ENCODE measurements around the gene CFAP43. TPM values are rescaled to one million over a fixed set of nuclear protein-coding genes. Genes with fewer than 3 reads are reported as not detected.

The CFAP43 gene, protein sequence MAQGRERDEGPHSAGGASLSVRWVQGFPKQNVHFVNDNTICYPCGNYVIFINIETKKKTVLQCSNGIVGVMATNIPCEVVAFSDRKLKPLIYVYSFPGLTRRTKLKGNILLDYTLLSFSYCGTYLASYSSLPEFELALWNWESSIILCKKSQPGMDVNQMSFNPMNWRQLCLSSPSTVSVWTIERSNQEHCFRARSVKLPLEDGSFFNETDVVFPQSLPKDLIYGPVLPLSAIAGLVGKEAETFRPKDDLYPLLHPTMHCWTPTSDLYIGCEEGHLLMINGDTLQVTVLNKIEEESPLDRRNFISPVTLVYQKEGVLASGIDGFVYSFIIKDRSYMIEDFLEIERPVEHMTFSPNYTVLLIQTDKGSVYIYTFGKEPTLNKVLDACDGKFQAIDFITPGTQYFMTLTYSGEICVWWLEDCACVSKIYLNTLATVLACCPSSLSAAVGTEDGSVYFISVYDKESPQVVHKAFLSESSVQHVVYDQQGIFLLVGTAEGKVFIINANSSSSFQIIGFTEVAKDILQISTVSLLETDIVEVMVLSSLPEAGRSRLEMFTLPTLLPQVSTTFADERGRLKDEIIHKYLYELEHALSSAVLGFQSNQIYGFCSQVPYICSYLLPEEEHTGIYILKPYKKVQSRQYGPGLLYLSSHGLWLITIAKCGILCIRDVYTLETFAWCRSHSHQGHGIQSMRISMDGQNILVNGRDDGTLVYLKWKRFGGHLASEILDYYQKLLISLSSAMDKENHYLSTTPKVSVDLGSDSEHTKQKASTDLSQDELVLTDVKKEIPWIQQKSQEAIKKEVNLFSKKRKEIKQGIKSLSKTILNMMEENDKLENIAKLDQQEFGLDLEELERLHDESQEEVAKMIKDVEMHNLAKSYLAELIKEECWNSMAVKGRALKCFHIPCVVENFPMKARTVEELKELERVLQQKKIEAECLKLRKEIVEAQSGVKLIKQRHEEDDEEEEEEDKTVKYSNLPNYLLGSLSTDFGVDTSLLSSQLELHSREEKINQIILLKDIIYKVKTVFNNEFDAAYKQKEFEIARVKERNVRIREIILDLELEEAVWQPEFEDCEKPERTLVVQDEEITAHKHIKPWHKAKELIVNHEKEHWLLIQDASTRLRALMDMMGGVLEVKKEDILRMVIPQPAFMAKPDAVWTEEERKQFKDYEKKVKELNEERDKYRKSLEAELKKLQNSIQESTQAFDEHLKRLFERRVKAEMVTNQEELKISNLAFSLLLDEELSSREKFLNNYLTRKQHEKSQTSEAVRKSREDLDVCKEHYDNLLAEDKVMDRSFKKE (N-terminal part only)
- total RNA-seq, result under 1 TPM in 1 of 4 donors, not detected in 3; 0.04 TPM
- polyA plus RNA-seq, result under 1 TPM in 2 of 3 donors, not detected in 1; 0.11 to 0.44 TPM
- long read RNA-seq, donor 1, result 0 reads
- long read RNA-seq, donor 2, result 0 reads

DNA sequence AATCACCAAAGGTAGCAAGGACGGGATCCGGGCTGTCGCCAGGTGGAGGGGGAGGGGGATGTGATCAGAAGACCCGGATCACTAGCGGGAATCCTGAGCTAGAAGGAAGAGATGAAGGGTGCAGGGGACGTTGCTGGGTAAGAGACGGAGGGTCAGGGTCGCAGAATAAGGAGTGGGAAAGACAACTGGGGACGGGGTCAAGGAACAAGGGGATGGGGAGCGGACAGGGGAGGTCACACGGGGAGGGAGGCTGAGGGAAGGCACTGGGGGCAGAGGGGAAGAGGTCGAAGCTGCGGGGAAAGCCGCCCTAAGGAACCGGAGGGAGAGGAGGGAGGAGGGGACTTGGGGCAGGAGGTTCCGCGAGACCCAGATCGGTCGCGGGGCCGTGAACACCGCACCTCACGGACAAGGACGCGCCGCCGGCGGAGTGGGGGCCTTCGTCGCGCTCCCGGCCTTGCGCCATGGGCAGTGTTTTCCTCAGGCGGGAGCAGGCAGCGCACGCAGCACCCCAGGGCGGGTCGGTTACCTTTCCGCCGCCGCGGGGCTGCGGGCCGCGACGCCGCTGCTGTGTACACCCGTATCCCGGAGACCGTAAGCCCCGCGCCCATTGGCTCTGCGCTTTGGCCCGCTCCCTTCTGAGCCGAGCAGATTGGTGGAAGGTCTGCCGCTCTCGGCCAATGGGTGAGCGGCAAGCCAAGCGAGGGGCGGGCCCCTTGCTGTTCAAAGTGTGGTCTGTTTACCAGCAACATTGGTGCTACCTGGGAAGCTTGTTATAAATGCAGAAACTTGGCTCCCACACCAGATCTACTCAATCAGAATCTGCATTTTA is at the start of gene CFAP43:
TSS of gene CFAP43 (minus strand) at position 581 of the 829 bp plus-strand sequence. CDS start at position 463, 118 bp downstream.
- Histone ChIP-seq H3K36me3 (ENCODE audit: insufficient read depth in 1 of 2, low read depth in 1 of 2) (no peaks in the 10 kb centered on the region), H3K4me1 (peaks cover 7% of the 10 kb centered on the region), H3K27me3 (ENCODE audit: insufficient read depth in 3 of 3, low read length in 2 of 3) (no peaks in the 10 kb centered on the region), H3K9me3 (no peaks in the 10 kb centered on the region), H3K27ac (no peak within 1 kb of the TSS), H3K4me3 (peak within 1 kb of the TSS; percentile 92)
- ATAC-seq, result peak; percentile 100
- 1% methylated on average over 48 to 60 of the region's 60 CpGs for WGBS, 3 donors
- peak; percentile 98 to 99 for DNase-seq
- intact Hi-C loops (cut with DNase I), result loop anchor here in 1 of 2 donors (1.0 kb wide), 1 partner anchor 22 kb away; the partner anchor contains the start of gene GSTO1
- TF ChIP-seq, protein P1, sequence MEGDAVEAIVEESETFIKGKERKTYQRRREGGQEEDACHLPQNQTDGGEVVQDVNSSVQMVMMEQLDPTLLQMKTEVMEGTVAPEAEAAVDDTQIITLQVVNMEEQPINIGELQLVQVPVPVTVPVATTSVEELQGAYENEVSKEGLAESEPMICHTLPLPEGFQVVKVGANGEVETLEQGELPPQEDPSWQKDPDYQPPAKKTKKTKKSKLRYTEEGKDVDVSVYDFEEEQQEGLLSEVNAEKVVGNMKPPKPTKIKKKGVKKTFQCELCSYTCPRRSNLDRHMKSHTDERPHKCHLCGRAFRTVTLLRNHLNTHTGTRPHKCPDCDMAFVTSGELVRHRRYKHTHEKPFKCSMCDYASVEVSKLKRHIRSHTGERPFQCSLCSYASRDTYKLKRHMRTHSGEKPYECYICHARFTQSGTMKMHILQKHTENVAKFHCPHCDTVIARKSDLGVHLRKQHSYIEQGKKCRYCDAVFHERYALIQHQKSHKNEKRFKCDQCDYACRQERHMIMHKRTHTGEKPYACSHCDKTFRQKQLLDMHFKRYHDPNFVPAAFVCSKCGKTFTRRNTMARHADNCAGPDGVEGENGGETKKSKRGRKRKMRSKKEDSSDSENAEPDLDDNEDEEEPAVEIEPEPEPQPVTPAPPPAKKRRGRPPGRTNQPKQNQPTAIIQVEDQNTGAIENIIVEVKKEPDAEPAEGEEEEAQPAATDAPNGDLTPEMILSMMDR (IDR thresholded peaks at IDR 0.05), result no peak

DNA sequence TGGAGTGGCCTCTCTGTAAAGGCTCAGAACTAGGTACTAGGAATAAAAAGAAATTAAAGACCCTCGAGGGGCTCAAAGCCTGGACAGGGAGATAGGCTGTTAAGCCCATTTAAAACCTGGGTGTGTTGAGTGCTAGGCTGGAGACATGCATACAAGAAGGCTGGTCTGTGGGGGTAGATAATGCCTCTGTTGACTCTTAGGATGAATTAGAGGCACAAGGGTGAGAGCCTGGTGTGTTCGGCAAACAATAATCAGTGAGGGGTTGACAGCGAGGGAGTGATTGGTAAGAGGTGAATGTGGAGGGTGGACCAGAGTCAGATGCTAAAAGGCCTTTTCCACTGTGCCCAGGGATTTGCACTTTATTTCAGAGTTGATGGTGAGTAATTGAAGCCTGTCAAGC is 49.5 kb upstream of the CFAP43 start:
- TF ChIP-seq, protein P1 (IDR thresholded peaks at IDR 0.05), result no peak
- Histone ChIP-seq H3K36me3 (ENCODE audit: insufficient read depth in 1 of 2, low read depth in 1 of 2) (peaks cover 0 to 3% of the 10 kb centered on the region in 2 donors), H3K4me3 (no peak overlapping the region), H3K9me3 (no peaks in the 10 kb centered on the region), H3K27me3 (ENCODE audit: insufficient read depth in 3 of 3, low read length in 2 of 3) (no peaks in the 10 kb centered on the region), H3K4me1 (no peaks in the 10 kb centered on the region), H3K27ac (no peak overlapping the region)
- ATAC-seq (no peak), DNase-seq (no peak)
- intact Hi-C loops (cut with DNase I), result no loop called here
- WGBS, 3 donors, result 82 to 90% (median 84%) methylated on average over 3 of the region's 3 CpGs

DNA sequence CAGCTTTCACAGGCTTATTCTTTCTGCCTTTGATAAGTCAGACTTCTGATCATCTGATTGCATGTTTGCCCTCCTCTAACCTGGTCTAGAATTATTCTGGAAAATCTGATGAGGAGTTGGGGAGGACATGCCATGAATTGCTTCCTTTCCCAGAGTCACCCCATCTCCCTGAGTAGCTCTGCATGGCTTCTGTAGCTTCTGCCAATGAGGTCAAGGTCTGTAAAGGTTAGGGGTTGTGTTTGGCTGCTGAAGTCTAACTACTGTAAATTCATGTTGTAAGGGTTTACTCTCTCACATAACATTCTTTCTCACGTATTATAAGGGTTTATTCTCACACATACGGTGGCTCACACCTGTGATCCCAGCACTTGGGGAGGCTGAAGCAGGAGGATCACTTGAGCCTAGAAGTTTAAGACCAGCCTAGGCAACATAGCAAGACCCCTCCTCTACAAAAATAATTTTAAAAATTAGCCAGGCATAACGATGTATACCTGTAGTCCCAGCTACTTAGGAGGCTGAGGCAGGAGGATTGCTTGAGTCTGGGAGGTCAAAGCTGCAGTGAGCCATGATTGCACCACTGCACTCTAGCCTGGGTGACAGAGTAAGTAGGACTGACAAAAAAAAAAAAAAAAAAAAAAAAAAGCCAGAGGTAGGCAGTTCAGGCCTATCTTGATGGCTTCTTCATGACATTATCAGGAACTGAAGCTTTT is 47.5 kb upstream of the CFAP43 start:
- Histone ChIP-seq H3K36me3 (ENCODE audit: insufficient read depth in 1 of 2, low read depth in 1 of 2) (peaks cover 0 to 3% of the 10 kb centered on the region in 2 donors), H3K4me1 (no peaks in the 10 kb centered on the region), H3K4me3 (no peak overlapping the region), H3K27me3 (ENCODE audit: insufficient read depth in 3 of 3, low read length in 2 of 3) (no peaks in the 10 kb centered on the region), H3K9me3 (no peaks in the 10 kb centered on the region), H3K27ac (no peak overlapping the region)
- intact Hi-C loops (cut with DNase I), result no loop called here
- WGBS, 3 donors, result 93 to 97% (median 97%) methylated on average over 3 of the region's 3 CpGs
- TF ChIP-seq, protein P1 (IDR thresholded peaks at IDR 0.05), result no peak
- ATAC-seq, result no peak
- no peak for DNase-seq

All from psoas muscle (tissue), 8 donors.